SK-N-MC (cell line): ENCODE data around the gene LRMDA.

Experiments used
- EZH2 ChIP-seq: fragments of 200-600 bp; sonication (generic); IDR thresholded peaks from one replicate; pipeline ENCODE4 v1.6.1; 2017; ENCODE audit warnings: antibody characterized with exemption
- FOXP2 ChIP-seq: optimal IDR thresholded peaks from 2 replicates; pipeline ENCODE3; 2011; ENCODE audit warnings: mild to moderate bottlenecking, moderate library complexity; ENCODE audit not compliant: insufficient read depth; ENCODE audit errors: extremely low read length, control extremely low read depth

- TF ChIP-seq EZH2 (no peak), FOXP2 (no peak)
Observed at GRCh38 chr10:75546004-75546403, 114.6 kb downstream of the LRMDA start.
